GM23338 (cell line): ENCODE results near the gene MYOCD. TPM values are rescaled to one million over a fixed set of nuclear protein-coding genes. Genes with fewer than 3 reads are reported as not detected.

Experiments
- ATAC-seq: fragments of 200-7000 bp; cut with Tn5 transposase; 3 replicates; pipeline ENCODE4 v1.9.1; 2020
- DNase-seq: peaks from one replicate; pipeline ENCODE4 v3.0.0-alpha.2; 2015; ENCODE audit warnings: low spot score
- H2AFZ ChIP-seq: fragments of 200-600 bp; sonication (generic); 2 replicates; pipeline ENCODE4 v1.8.0; 2016; ENCODE audit warnings: antibody characterized with exemption, mild to moderate bottlenecking, moderate library complexity
- H3F3A ChIP-seq: fragments of 200-600 bp; sonication (generic); replicated peaks from 2 replicates; pipeline ENCODE4 v1.8.0; 2017; ENCODE audit warnings: antibody characterized with exemption, mixed run types, low read depth
- H3K27ac ChIP-seq: fragments of 200-600 bp; sonication (generic); 2 replicates; pipeline ENCODE4 v1.6.1; 2016; ENCODE audit warnings: low read depth
- H3K27me3 ChIP-seq: fragments of 200-600 bp; sonication (generic); 2 replicates; pipeline ENCODE4 v1.8.0; 2016; ENCODE audit warnings: mild to moderate bottlenecking, mixed run types, moderate library complexity; ENCODE audit not compliant: insufficient read depth
- H3K36me3 ChIP-seq: fragments of 200-600 bp; sonication (generic); 2 replicates; pipeline ENCODE4 v1.8.0; 2016; ENCODE audit warnings: mild to moderate bottlenecking; ENCODE audit not compliant: insufficient read depth
- H3K4me1 ChIP-seq: fragments of 200-600 bp; sonication (generic); 2 replicates; pipeline ENCODE4 v1.8.0; 2016; ENCODE audit warnings: mild to moderate bottlenecking, moderate library complexity; ENCODE audit not compliant: insufficient read depth
- H3K4me2 ChIP-seq: fragments of 200-600 bp; sonication (generic); 2 replicates; pipeline ENCODE4 v1.7.1; 2017; ENCODE audit warnings: mixed run types
- H3K4me3 ChIP-seq: fragments of 200-600 bp; sonication (generic); 2 replicates; pipeline ENCODE4 v1.6.1; 2016; ENCODE audit warnings: mixed run types
- H3K79me2 ChIP-seq: fragments of 200-600 bp; sonication (generic); replicated peaks from 2 replicates; pipeline ENCODE4 v1.8.0; 2017; ENCODE audit warnings: mild to moderate bottlenecking; ENCODE audit not compliant: insufficient read depth
- H3K9me2 ChIP-seq: fragments of 200-600 bp; sonication (generic); 2 replicates; pipeline ENCODE4 v1.8.0; 2017; ENCODE audit not compliant: insufficient read depth
- H4K20me1 ChIP-seq: fragments of 200-600 bp; sonication (generic); replicated peaks from 2 replicates; pipeline ENCODE4 v1.8.0; 2017; ENCODE audit warnings: mild to moderate bottlenecking; ENCODE audit not compliant: insufficient read depth
- H3K27ac Mint-ChIP-seq: 2 replicates; pipeline ENCODE4 v1.8.0; 2020; ENCODE audit warnings: inconsistent platforms, mild to moderate bottlenecking, moderate library complexity, mixed read lengths
- H3K27me3 Mint-ChIP-seq: 3 replicates; pipeline ENCODE4 v1.8.0; 2022; ENCODE audit warnings: low read depth, mild to moderate bottlenecking, moderate library complexity, mixed read lengths, inconsistent platforms; ENCODE audit not compliant: insufficient read depth, poor library complexity
- H3K36me3 Mint-ChIP-seq: 3 replicates; pipeline ENCODE4 v1.8.0; 2021; ENCODE audit warnings: low read depth, mild to moderate bottlenecking, inconsistent platforms, moderate library complexity, mixed read lengths
- H3K4me1 Mint-ChIP-seq: 3 replicates; pipeline ENCODE4 v1.8.0; 2020; ENCODE audit warnings: mild to moderate bottlenecking, inconsistent platforms, mixed read lengths
- H3K4me3 Mint-ChIP-seq: 3 replicates; pipeline ENCODE4 v1.8.0; 2021; ENCODE audit warnings: moderate library complexity, mild to moderate bottlenecking, inconsistent platforms, mixed read lengths
- H3K9me3 Mint-ChIP-seq: 3 replicates; pipeline ENCODE4 v1.8.0; 2020; ENCODE audit warnings: moderate library complexity, mild to moderate bottlenecking, inconsistent platforms, mixed read lengths
- CREB1 ChIP-seq: fragments of 250-450 bp; sonication (Bioruptor Pico); IDR thresholded peaks from 2 replicates; pipeline ENCODE4 v1.5.0; 2020; ENCODE audit warnings: low read depth, mild to moderate bottlenecking, moderate library complexity
- EZH2 ChIP-seq: fragments of 200-600 bp; sonication (generic); IDR thresholded peaks from one replicate; pipeline ENCODE4 v1.8.0; 2017; ENCODE audit warnings: antibody characterized with exemption, mild to moderate bottlenecking, low read depth; ENCODE audit not compliant: unreplicated experiment
- EZH2phosphoT487 ChIP-seq: fragments of 200-600 bp; sonication (generic); IDR thresholded peaks from one replicate; pipeline ENCODE4 v1.8.1; 2018; ENCODE audit warnings: antibody characterized with exemption; ENCODE audit not compliant: unreplicated experiment
- JUNB ChIP-seq: IDR thresholded peaks from one replicate; pipeline ENCODE4 v1.6.1; 2016; ENCODE audit warnings: antibody characterized with exemption; ENCODE audit not compliant: unreplicated experiment
- NANOG ChIP-seq: IDR thresholded peaks from 2 replicates; pipeline ENCODE4 v1.6.1; 2016; ENCODE audit warnings: antibody characterized with exemption, borderline replicate concordance
- POLR2AphosphoS5 ChIP-seq: IDR thresholded peaks from 2 replicates; pipeline ENCODE4 v1.6.1; 2016; ENCODE audit warnings: antibody characterized with exemption, low read depth
- REST ChIP-seq: IDR thresholded peaks from one replicate; pipeline ENCODE4 v1.6.1; 2018; ENCODE audit warnings: antibody characterized with exemption; ENCODE audit not compliant: unreplicated experiment
- STAT1 ChIP-seq: IDR thresholded peaks from one replicate; pipeline ENCODE4 v1.6.1; 2016; ENCODE audit warnings: antibody characterized with exemption; ENCODE audit not compliant: unreplicated experiment
- ZNF114 ChIP-seq: fragments of 250-450 bp; sonication (Bioruptor Pico); IDR thresholded peaks from 2 replicates; pipeline ENCODE4 v1.5.0; 2020; ENCODE audit warnings: mild to moderate bottlenecking, moderate library complexity
- ZNF331 ChIP-seq: fragments of 250-450 bp; sonication (Bioruptor Pico); IDR thresholded peaks from 2 replicates; pipeline ENCODE4 v1.5.0; 2020; ENCODE audit warnings: low read depth, mild to moderate bottlenecking, moderate library complexity
- ZNF462 ChIP-seq: fragments of 250-450 bp; sonication (Bioruptor Pico); IDR thresholded peaks from 2 replicates; pipeline ENCODE4 v1.5.0; 2020; ENCODE audit warnings: mild to moderate bottlenecking, moderate library complexity
- polyA plus RNA-seq: library from polyadenylated mRNA; unstranded; fragments of >200 nt; fragmentation: Nextera tagmentation; extraction: Ambion mirVana; gene quantifications from 2 replicates; pipeline ENCODE4 v1.2.1, GENCODE V29; 2016
- total RNA-seq: library from RNA; depleted of rRNA; stranded (reverse); fragments of >200 nt; shearing (Covaris generic); gene quantifications from 2 replicates; pipeline ENCODE4 v1.2.3, GENCODE V29; 2014
- TF ChIP-seq, protein P1 (sequence below): IDR thresholded peaks from 2 replicates; pipeline ENCODE4 v1.6.1; 2016; ENCODE audit warnings: antibody characterized with exemption
- TF ChIP-seq, protein P2 (sequence below), 2 experiments: fragments of 200-600 bp in 1 of 2; sonication (generic) in 1 of 2; conservative IDR thresholded peaks; 2 replicates each; pipeline versions ENCODE4 v1.5.1 to v1.6.1; 2016 to 2017; ENCODE audit warnings: antibody characterized with exemption in 2 of 2, low read depth in 2 of 2, mild to moderate bottlenecking in 2 of 2, moderate library complexity in 1 of 2

Gene MYOCD
- total and polyA plus RNA-seq, 2 experiments from 2014 or later = 0.80 to 2.4 TPM

DNA sequence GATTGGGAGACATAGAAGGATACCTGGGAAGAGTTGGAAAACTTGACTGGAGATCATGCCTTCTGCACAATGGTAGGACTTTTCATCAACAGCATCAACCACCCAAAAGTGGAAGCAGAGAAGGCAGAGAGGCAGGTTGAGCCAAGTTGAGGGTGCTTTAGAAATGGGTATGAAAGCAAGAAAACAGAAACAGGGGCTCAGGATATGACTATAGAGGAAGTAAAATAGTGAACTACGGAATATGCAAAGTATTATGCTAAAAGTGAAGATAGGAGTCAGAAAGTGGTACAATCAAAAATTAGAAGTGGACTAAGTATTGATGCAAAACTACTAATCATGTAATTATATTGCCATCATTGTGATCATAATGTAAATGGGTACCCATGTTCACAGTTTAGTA lies 107.5 kb downstream of the MYOCD start:
- H3K9me2 ChIP-seq = 0 out of 2 replicates have a peak, but pooled peaks cover 6% of the 10 kb centered on the region
- no peaks in the 10 kb centered on the region for H3K27me3 ChIP-seq
- Mint-ChIP-seq H3K27ac (no peak overlapping the region), H3K4me3 (no peak overlapping the region), H3K27me3 (peaks cover 2% of the 10 kb centered on the region), H3K9me3 (no peaks in the 10 kb centered on the region), H3K36me3 (no peaks in the 10 kb centered on the region), H3K4me1 (no peaks in the 10 kb centered on the region)
- no peak overlapping the region for H3K4me3 ChIP-seq
- no peaks in the 10 kb centered on the region for H3K79me2 ChIP-seq
- TF ChIP-seq, protein P1, sequence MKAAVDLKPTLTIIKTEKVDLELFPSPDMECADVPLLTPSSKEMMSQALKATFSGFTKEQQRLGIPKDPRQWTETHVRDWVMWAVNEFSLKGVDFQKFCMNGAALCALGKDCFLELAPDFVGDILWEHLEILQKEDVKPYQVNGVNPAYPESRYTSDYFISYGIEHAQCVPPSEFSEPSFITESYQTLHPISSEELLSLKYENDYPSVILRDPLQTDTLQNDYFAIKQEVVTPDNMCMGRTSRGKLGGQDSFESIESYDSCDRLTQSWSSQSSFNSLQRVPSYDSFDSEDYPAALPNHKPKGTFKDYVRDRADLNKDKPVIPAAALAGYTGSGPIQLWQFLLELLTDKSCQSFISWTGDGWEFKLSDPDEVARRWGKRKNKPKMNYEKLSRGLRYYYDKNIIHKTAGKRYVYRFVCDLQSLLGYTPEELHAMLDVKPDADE = no peak
- TF ChIP-seq, protein P2, sequence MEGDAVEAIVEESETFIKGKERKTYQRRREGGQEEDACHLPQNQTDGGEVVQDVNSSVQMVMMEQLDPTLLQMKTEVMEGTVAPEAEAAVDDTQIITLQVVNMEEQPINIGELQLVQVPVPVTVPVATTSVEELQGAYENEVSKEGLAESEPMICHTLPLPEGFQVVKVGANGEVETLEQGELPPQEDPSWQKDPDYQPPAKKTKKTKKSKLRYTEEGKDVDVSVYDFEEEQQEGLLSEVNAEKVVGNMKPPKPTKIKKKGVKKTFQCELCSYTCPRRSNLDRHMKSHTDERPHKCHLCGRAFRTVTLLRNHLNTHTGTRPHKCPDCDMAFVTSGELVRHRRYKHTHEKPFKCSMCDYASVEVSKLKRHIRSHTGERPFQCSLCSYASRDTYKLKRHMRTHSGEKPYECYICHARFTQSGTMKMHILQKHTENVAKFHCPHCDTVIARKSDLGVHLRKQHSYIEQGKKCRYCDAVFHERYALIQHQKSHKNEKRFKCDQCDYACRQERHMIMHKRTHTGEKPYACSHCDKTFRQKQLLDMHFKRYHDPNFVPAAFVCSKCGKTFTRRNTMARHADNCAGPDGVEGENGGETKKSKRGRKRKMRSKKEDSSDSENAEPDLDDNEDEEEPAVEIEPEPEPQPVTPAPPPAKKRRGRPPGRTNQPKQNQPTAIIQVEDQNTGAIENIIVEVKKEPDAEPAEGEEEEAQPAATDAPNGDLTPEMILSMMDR (conservative IDR thresholded peaks at IDR 0.05; ENCODE audit: low read depth in 2 of 2) = no peak
- TF ChIP-seq JUNB = no peak
- TF ChIP-seq STAT1 = no peak
- TF ChIP-seq EZH2 = no peak
- TF ChIP-seq REST = no peak
- no peak for TF ChIP-seq POLR2AphosphoS5
- no peak for TF ChIP-seq ZNF114
- no peak for TF ChIP-seq NANOG
- no peak for TF ChIP-seq EZH2phosphoT487
- TF ChIP-seq CREB1 = no peak
- no peak for TF ChIP-seq ZNF331
- TF ChIP-seq ZNF462 (CRISPR knock-in tag) = no peak
- no peak for ATAC-seq
- H4K20me1 ChIP-seq = no peaks in the 10 kb centered on the region
- no peak for DNase-seq
- no peak overlapping the region for H3K4me2 ChIP-seq
- no peaks in the 10 kb centered on the region for H3F3A ChIP-seq
- no peak overlapping the region for H3K27ac ChIP-seq
- H3K4me1 ChIP-seq = no peaks in the 10 kb centered on the region
- H3K36me3 ChIP-seq = no peaks in the 10 kb centered on the region
- no peak overlapping the region for H2AFZ ChIP-seq
